A549 (cell line): ENCODE data around the gene TRPC3. TPM values are rescaled to one million over a fixed set of nuclear protein-coding genes. Genes with fewer than 3 reads are reported as not detected.

Experiments
- ATAC-seq, 2 experiments: fragments of 200-7000 bp in 1 of 2; fragments of >200 bp in 1 of 2; cut with Nextera tagmentation in 1 of 2; cut with Tn5 transposase in 1 of 2; 3 replicates each; pipeline versions ENCODE4 v1.8.0 to v1.9.1; 2018 to 2020; ENCODE audit warnings: mild to moderate bottlenecking in 1 of 2, moderate library complexity in 1 of 2
- CTCF ChIA-PET: fragments of 300-600 bp; sonication (Branson Sonifier 250); formaldehyde crosslinking; extraction: SDS; loops from one replicate; lab custom pipeline; 2021; ENCODE audit warnings: antibody characterized with exemption, inconsistent platforms; lab: Yijun Ruan, JAX
- POLR2A ChIA-PET: fragments of 350-600 bp; formaldehyde crosslinking; extraction: SDS; loops from one replicate; lab custom pipeline; 2021; ENCODE audit warnings: antibody characterized with exemption, inconsistent platforms; lab: Yijun Ruan, JAX
- DNase-seq, 2 experiments: peaks; one replicate each; pipeline versions ENCODE4 v3.0.0 to v3.0.0-alpha.2; 2011 to 2016; ENCODE audit warnings: low read depth in 1 of 2, low spot score in 1 of 2
- FAIRE-seq: peaks from 2 replicates; lab custom pipeline; 2011; peaks lifted over from hg19 to GRCh38; lab: Jason Lieb, UNC
- H3K27ac ChIP-seq, 2 experiments: fragments of >200 bp; sonication (Bioruptor Twin); formaldehyde crosslinking; 3 replicates each; pipeline ENCODE4 v1.5.1; 2016 to 2017
- H3K4me1 ChIP-seq: fragments of >200 bp; sonication (Bioruptor Twin); formaldehyde crosslinking; 3 replicates; pipeline ENCODE4 v1.6.1; 2016
- H3K4me2 ChIP-seq: fragments of >200 bp; sonication (Bioruptor Twin); formaldehyde crosslinking; 3 replicates; pipeline ENCODE4 v1.6.1; 2016
- H3K4me3 ChIP-seq: fragments of >200 bp; sonication (Bioruptor Twin); formaldehyde crosslinking; 3 replicates; pipeline ENCODE4 v1.5.1; 2016
- H3K9me3 ChIP-seq: fragments of >200 bp; sonication (Bioruptor Twin); formaldehyde crosslinking; 3 replicates; pipeline ENCODE4 v1.6.1; 2016
- ATOH8 ChIP-seq: fragments of 250-450 bp; sonication (Bioruptor Pico); IDR thresholded peaks from 2 replicates; pipeline ENCODE4 v1.5.0; 2020; ENCODE audit warnings: low read depth, mild to moderate bottlenecking, moderate library complexity
- CBX8 ChIP-seq: fragments of 200-600 bp; sonication (generic); IDR thresholded peaks from 2 replicates; pipeline ENCODE4 v1.6.1; 2016
- CEBPB ChIP-seq, 2 experiments: fragments of >200 bp in 1 of 2; sonication (Bioruptor Twin) in 1 of 2; formaldehyde crosslinking in 1 of 2; IDR thresholded peaks; 2 replicates each; pipeline ENCODE4 v1.6.1; 2012 to 2016
- CTCF ChIP-seq: fragments of >200 bp; sonication (Bioruptor Twin); formaldehyde crosslinking; IDR thresholded peaks from 3 replicates; pipeline ENCODE4 v1.5.1; 2016
- EHF ChIP-seq: fragments of 250-450 bp; sonication (Bioruptor Pico); IDR thresholded peaks from 2 replicates; pipeline ENCODE4 v1.5.0; 2020; ENCODE audit warnings: mild to moderate bottlenecking
- EHMT2 ChIP-seq: fragments of 200-600 bp; sonication (generic); IDR thresholded peaks from 2 replicates; pipeline ENCODE4 v1.6.1; 2016; ENCODE audit warnings: antibody characterized with exemption, low read depth, mild to moderate bottlenecking, moderate library complexity
- EP300 ChIP-seq, 2 experiments: fragments of >200 bp; sonication (Bioruptor Twin); formaldehyde crosslinking; IDR thresholded peaks; 2 replicates in 1 of 2; 3 replicates in 1 of 2; pipeline ENCODE4 v1.6.1; 2016 to 2017
- FOSB ChIP-seq: fragments of 250-450 bp; sonication (Bioruptor Pico); IDR thresholded peaks from 2 replicates; pipeline ENCODE4 v1.5.0; 2020; ENCODE audit warnings: mild to moderate bottlenecking, moderate library complexity
- FOXS1 ChIP-seq: fragments of 250-450 bp; sonication (Bioruptor Pico); IDR thresholded peaks from 2 replicates; pipeline ENCODE4 v1.5.0; 2020; ENCODE audit warnings: mild to moderate bottlenecking, moderate library complexity
- HES2 ChIP-seq: fragments of >200 bp; sonication (Bioruptor Twin); formaldehyde crosslinking; IDR thresholded peaks from 2 replicates; pipeline ENCODE4 v1.6.1; 2016
- HEYL ChIP-seq: fragments of 250-450 bp; sonication (Bioruptor Pico); IDR thresholded peaks from 2 replicates; pipeline ENCODE4 v1.8.0; 2021; ENCODE audit warnings: mild to moderate bottlenecking, moderate library complexity
- HOXB13 ChIP-seq: fragments of 250-450 bp; sonication (Bioruptor Pico); IDR thresholded peaks from 2 replicates; pipeline ENCODE4 v1.5.0; 2020; ENCODE audit warnings: low read depth, mild to moderate bottlenecking, moderate library complexity
- JUN ChIP-seq, 2 experiments: fragments of >200 bp; sonication (Bioruptor Twin); formaldehyde crosslinking; IDR thresholded peaks; 2 replicates in 1 of 2; 3 replicates in 1 of 2; pipeline ENCODE4 v1.6.1; 2016 to 2017
- JUNB ChIP-seq: fragments of >200 bp; sonication (Bioruptor Twin); formaldehyde crosslinking; IDR thresholded peaks from 2 replicates; pipeline ENCODE4 v1.6.1; 2016
- MAFK ChIP-seq: fragments of 450-650 bp; IDR thresholded peaks from 2 replicates; pipeline ENCODE4 v1.6.1; 2014; ENCODE audit not compliant: partially characterized antibody
- MYC ChIP-seq: IDR thresholded peaks from 2 replicates; pipeline ENCODE4 v1.6.1; 2012; ENCODE audit warnings: mild to moderate bottlenecking, inconsistent platforms, low read length, improper control_type of control experiment, borderline replicate concordance
- NR3C1 ChIP-seq: fragments of >200 bp; sonication (Bioruptor Twin); formaldehyde crosslinking; IDR thresholded peaks from 3 replicates; pipeline ENCODE4 v1.6.1; 2017
- PHF8 ChIP-seq: fragments of 200-600 bp; sonication (generic); IDR thresholded peaks from 2 replicates; pipeline ENCODE4 v1.6.1; 2016; ENCODE audit warnings: low read depth, mild to moderate bottlenecking, antibody characterized with exemption, moderate library complexity, borderline replicate concordance
- RAD21 ChIP-seq, 2 experiments: fragments of >200 bp in 1 of 2; sonication (Bioruptor Twin) in 1 of 2; formaldehyde crosslinking in 1 of 2; IDR thresholded peaks in 1 of 2; conservative IDR thresholded peaks in 1 of 2; 2 replicates in 1 of 2; 3 replicates in 1 of 2; pipeline ENCODE4 v1.6.1; 2012 to 2018; ENCODE audit warnings: inconsistent platforms in 1 of 2
- RNF2 ChIP-seq: fragments of 200-600 bp; sonication (generic); IDR thresholded peaks from 2 replicates; pipeline ENCODE4 v1.6.1; 2016; ENCODE audit warnings: low read depth, mild to moderate bottlenecking, antibody characterized with exemption, moderate library complexity, borderline replicate concordance
- SREBF2 ChIP-seq: fragments of 450-650 bp; IDR thresholded peaks from 2 replicates; pipeline ENCODE4 v1.6.1; 2014; ENCODE audit warnings: mild to moderate bottlenecking, moderate library complexity
- TFCP2L1 ChIP-seq: fragments of 250-450 bp; sonication (Bioruptor Pico); IDR thresholded peaks from 2 replicates; pipeline ENCODE4 v1.5.0; 2021; ENCODE audit warnings: mild to moderate bottlenecking
- TP53 ChIP-seq: fragments of 250-450 bp; sonication (Bioruptor Pico); IDR thresholded peaks from 2 replicates; pipeline ENCODE4 v1.5.0; 2021; ENCODE audit warnings: mild to moderate bottlenecking, moderate library complexity
- ZC3H11A ChIP-seq: fragments of 450-650 bp; IDR thresholded peaks from 2 replicates; pipeline ENCODE4 v1.6.1; 2014; ENCODE audit warnings: antibody characterized with exemption, mild to moderate bottlenecking
- ZSCAN20 ChIP-seq: fragments of 250-450 bp; sonication (Bioruptor Pico); IDR thresholded peaks from 2 replicates; pipeline ENCODE4 v1.8.0; 2022; ENCODE audit warnings: mild to moderate bottlenecking, moderate library complexity
- WGBS: methylation state at CpG from one replicate; pipeline ENCODE4 v1.1.6; 2017; ENCODE audit errors: missing lambda C conversion rate; 5-methylcytosine and 5-hydroxymethylcytosine counted together
- polyA plus RNA-seq, 4 experiments: library from polyadenylated mRNA; depleted of rRNA in 3 of 4; stranded (reverse); fragments of >200 nt; fragmentation: RNase III in 1 of 4; extraction: RNeasy Plus Mini Kit Qiagen cat#74134 plus additional on column Dnase treatment in 1 of 4; gene quantifications; 2 replicates in 3 of 4; 3 replicates in 1 of 4; pipeline ENCODE4 v1.2.3, GENCODE V29; 2011 to 2017
- TF ChIP-seq, protein P1 (sequence below): fragments of 450-650 bp; IDR thresholded peaks from 2 replicates; pipeline ENCODE4 v1.6.1; 2014; ENCODE audit warnings: antibody characterized with exemption
- TF ChIP-seq, protein P2 (sequence below): fragments of 150-350 bp; IDR thresholded peaks from 2 replicates; pipeline ENCODE4 v1.6.1; 2014; ENCODE audit warnings: low read depth, mild to moderate bottlenecking, low read length
- TF ChIP-seq, protein P3 (sequence below): IDR thresholded peaks from 2 replicates; pipeline ENCODE4 v1.6.1; 2012
- TF ChIP-seq, protein P4 (sequence below): IDR thresholded peaks from 2 replicates; pipeline ENCODE4 v1.6.1; 2012

Gene TRPC3
- polyA plus RNA-seq, 2 of the 4 experiments (the other 2 are of a cell fraction): 0.03 to 0.04 TPM

DNA sequence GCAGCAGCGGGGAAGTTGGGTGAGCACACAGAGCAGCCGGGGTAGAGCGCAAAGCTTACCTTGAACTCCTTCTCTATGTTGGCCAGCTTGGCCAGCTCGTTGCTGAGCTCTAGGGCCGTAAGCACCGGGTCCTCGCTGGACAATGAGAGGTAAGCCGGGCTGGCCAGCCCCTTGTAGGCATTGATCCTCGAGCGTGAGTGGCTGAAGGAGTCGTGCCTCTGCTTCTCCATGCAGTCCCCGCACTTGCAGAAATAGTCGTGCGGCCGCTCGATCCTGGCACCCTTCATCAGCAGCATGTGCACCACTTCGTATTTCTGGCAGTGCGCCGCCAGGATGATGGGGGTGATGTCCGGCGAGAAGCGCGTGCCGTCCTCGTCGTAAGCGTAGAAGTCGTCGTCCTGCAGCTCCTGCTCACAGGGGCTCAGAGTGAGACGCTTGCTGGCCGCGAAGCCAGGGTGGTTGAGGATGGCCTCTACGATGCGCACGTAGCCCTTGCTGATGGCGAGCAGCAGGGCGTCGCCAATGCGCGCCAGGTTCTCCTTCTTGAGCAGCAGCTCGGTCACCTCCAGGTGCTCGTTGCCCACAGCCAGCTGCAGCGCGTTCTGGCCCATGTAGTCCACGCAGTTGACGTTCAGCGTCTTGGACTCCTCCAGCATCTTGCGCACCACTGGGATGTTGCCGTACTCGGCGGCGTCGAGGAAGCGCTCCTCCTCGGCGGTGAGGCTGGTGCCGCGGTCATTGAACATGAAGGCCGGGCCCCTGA lies 19.5 kb downstream of the TRPC3 start:
- Histone ChIP-seq H3K27ac (no peak overlapping the region), H3K4me3 (no peak overlapping the region), H3K4me2 (no peak overlapping the region), H3K9me3 (no peaks in the 10 kb centered on the region), H3K4me1 (no peaks in the 10 kb centered on the region)
- FAIRE-seq (no peak), ATAC-seq (no peak), DNase-seq (no peak)
- 84% methylated on average over 31 of the region's 59 CpGs for WGBS
- TF ChIP-seq TP53: no peak
- TF ChIP-seq RNF2: no peak
- TF ChIP-seq CTCF: no peak
- TF ChIP-seq ZC3H11A: no peak
- no peak for TF ChIP-seq HEYL (CRISPR knock-in tag)
- TF ChIP-seq MYC: no peak
- no peak for TF ChIP-seq FOSB (CRISPR knock-in tag)
- no peak for TF ChIP-seq ZSCAN20 (CRISPR knock-in tag)
- no peak for TF ChIP-seq EHMT2
- no peak for TF ChIP-seq CEBPB (IDR thresholded peaks at IDR 0.05)
- TF ChIP-seq, protein P1, sequence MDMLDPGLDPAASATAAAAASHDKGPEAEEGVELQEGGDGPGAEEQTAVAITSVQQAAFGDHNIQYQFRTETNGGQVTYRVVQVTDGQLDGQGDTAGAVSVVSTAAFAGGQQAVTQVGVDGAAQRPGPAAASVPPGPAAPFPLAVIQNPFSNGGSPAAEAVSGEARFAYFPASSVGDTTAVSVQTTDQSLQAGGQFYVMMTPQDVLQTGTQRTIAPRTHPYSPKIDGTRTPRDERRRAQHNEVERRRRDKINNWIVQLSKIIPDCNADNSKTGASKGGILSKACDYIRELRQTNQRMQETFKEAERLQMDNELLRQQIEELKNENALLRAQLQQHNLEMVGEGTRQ: no peak
- no peak for TF ChIP-seq ATOH8 (CRISPR knock-in tag)
- TF ChIP-seq PHF8: no peak
- TF ChIP-seq RAD21 (conservative IDR thresholded peaks at IDR 0.05 in 1 of 2, IDR thresholded peaks at IDR 0.05 in 1 of 2): no peak
- TF ChIP-seq MAFK: no peak
- TF ChIP-seq CBX8: no peak
- no peak for TF ChIP-seq JUNB
- no peak for TF ChIP-seq NR3C1
- no peak for TF ChIP-seq EHF (CRISPR knock-in tag)
- POLR2A ChIA-PET: no interaction called here
- CTCF ChIA-PET: interaction anchor here (1.1 kb wide), 1 partner anchor 32 kb away, joined by 3 read pairs; no protein-coding TSS in a partner anchor

DNA sequence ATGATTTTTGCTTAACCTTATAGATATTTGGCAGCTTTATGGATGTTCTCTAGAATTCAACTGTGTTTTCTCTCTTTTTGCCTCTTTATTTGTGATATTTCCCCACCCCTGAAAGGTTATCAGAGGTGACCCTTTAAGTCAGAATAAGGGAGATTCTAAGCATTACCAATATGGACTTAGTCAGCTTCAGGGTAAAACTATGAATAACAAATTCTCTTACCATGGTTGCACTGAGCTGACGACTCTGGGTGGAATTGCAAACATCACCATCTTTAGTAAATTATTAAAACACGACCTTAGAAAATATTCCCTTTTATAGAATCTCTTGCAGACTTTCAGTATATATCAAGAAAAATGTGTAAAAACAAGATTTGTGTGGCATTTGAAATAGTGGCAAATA lies 21.6 kb downstream of the TRPC3 start:
- FAIRE-seq (no peak), DNase-seq (no peak)
- H3K4me1 ChIP-seq: no peaks in the 10 kb centered on the region
- POLR2A ChIA-PET: no interaction called here
- TF ChIP-seq, protein P2, sequence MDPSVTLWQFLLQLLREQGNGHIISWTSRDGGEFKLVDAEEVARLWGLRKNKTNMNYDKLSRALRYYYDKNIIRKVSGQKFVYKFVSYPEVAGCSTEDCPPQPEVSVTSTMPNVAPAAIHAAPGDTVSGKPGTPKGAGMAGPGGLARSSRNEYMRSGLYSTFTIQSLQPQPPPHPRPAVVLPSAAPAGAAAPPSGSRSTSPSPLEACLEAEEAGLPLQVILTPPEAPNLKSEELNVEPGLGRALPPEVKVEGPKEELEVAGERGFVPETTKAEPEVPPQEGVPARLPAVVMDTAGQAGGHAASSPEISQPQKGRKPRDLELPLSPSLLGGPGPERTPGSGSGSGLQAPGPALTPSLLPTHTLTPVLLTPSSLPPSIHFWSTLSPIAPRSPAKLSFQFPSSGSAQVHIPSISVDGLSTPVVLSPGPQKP: no peak
- no peak for TF ChIP-seq HEYL (CRISPR knock-in tag)
- TF ChIP-seq TFCP2L1 (CRISPR knock-in tag): no peak
- no peak for TF ChIP-seq EP300 (IDR thresholded peaks at IDR 0.05)
- TF ChIP-seq SREBF2: no peak
- no peak for TF ChIP-seq ZSCAN20 (CRISPR knock-in tag)
- TF ChIP-seq EHF (CRISPR knock-in tag): no peak
- TF ChIP-seq, protein P3, sequence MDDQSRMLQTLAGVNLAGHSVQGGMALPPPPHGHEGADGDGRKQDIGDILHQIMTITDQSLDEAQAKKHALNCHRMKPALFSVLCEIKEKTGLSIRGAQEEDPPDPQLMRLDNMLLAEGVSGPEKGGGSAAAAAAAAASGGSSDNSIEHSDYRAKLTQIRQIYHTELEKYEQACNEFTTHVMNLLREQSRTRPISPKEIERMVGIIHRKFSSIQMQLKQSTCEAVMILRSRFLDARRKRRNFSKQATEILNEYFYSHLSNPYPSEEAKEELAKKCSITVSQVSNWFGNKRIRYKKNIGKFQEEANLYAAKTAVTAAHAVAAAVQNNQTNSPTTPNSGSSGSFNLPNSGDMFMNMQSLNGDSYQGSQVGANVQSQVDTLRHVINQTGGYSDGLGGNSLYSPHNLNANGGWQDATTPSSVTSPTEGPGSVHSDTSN: no peak
- no peak for TF ChIP-seq JUN (IDR thresholded peaks at IDR 0.05)
- TF ChIP-seq HES2: no peak
- no peak for TF ChIP-seq HOXB13 (CRISPR knock-in tag)
- no peak for TF ChIP-seq FOXS1 (CRISPR knock-in tag)
- TF ChIP-seq, protein P4, sequence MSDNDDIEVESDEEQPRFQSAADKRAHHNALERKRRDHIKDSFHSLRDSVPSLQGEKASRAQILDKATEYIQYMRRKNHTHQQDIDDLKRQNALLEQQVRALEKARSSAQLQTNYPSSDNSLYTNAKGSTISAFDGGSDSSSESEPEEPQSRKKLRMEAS: no peak
- TF ChIP-seq, all 56 proteins: peak for 0
- no peak overlapping the region for H3K4me2 ChIP-seq
- no peak overlapping the region for H3K4me3 ChIP-seq
- 8% methylated on average over 2 of the region's 2 CpGs for WGBS
- no peak overlapping the region for H3K27ac ChIP-seq
- CTCF ChIA-PET: no interaction called here
- H3K9me3 ChIP-seq: no peaks in the 10 kb centered on the region
- ATAC-seq: no peak
